LoVo (cell line): Measurements from ENCODE around the gene PRIMPOL.

Source experiments
- DNase-seq: peaks from one replicate; pipeline ENCODE4 v3.0.0-alpha.2; 2016; ENCODE audit warnings: low spot score

PRIMPOL gene

GRCh38 chr4:184668096-184668495 is 18.6 kb downstream of the PRIMPOL start:
- no peak for DNase-seq

- no peak for DNase-seq
These were observed 19.1 kb downstream of the PRIMPOL start for GRCh38 chr4:184668511-184669114.

GRCh38 chr4:184669251-184669650 is 19.7 kb downstream of the PRIMPOL start:
- no peak for DNase-seq

GRCh38 chr4:184671101-184671500 is 21.6 kb downstream of the PRIMPOL start:
- no peak for DNase-seq

GRCh38 chr4:184672741-184673140 is 23.2 kb downstream of the PRIMPOL start:
- DNase-seq: no peak

- no peak for DNase-seq
These were observed 24.5 kb downstream of the PRIMPOL start for GRCh38 chr4:184674011-184674410.

- no peak for DNase-seq
These were observed 25.5 kb downstream of the PRIMPOL start for GRCh38 chr4:184675018-184675417.

GRCh38 chr4:184675821-184676492 is 26.4 kb downstream of the PRIMPOL start:
- no peak for DNase-seq

- DNase-seq: no peak
These were observed 31.2 kb downstream of the PRIMPOL start for GRCh38 chr4:184680698-184681097.

GRCh38 chr4:184681916-184682315 is 32.4 kb downstream of the PRIMPOL start:
- DNase-seq: no peak

GRCh38 chr4:184684491-184685189 is 35.1 kb downstream of the PRIMPOL start:
- no peak for DNase-seq

GRCh38 chr4:184688005-184688404 is 38.5 kb downstream of the PRIMPOL start:
- DNase-seq: no peak

- DNase-seq: no peak
These were observed 38.9 kb downstream of the PRIMPOL start for GRCh38 chr4:184688447-184688846.

- DNase-seq: no peak
These were observed 40.1 kb downstream of the PRIMPOL start for GRCh38 chr4:184689681-184690080.

- no peak for DNase-seq
These were observed 43.5 kb downstream of the PRIMPOL start for GRCh38 chr4:184693056-184693455.

- no peak for DNase-seq
These were observed 44.9 kb downstream of the PRIMPOL start for GRCh38 chr4:184694412-184694956.

- DNase-seq: no peak
These were observed 45.8 kb downstream of the PRIMPOL start for GRCh38 chr4:184695178-184695896.

GRCh38 chr4:184697956-184698355 is 48.4 kb downstream of the PRIMPOL start:
- no peak for DNase-seq

- no peak for DNase-seq
These were observed 50.4 kb downstream of the PRIMPOL start for GRCh38 chr4:184699941-184700340.

GRCh38 chr4:184702114-184702513 is 52.6 kb downstream of the PRIMPOL start:
- no peak for DNase-seq

GRCh38 chr4:184705692-184706091 is 56.2 kb downstream of the PRIMPOL start:
- no peak for DNase-seq

GRCh38 chr4:184706453-184706852 is 56.9 kb downstream of the PRIMPOL start:
- DNase-seq: no peak
